Measurements from ENCODE around the gene AUTS2. TPM values are rescaled to one million over a fixed set of nuclear protein-coding genes. Genes with fewer than 3 reads are reported as not detected.

Gene AUTS2
- total RNA-seq, 1 donor from 2014 or later: 80.6 TPM

DNA sequence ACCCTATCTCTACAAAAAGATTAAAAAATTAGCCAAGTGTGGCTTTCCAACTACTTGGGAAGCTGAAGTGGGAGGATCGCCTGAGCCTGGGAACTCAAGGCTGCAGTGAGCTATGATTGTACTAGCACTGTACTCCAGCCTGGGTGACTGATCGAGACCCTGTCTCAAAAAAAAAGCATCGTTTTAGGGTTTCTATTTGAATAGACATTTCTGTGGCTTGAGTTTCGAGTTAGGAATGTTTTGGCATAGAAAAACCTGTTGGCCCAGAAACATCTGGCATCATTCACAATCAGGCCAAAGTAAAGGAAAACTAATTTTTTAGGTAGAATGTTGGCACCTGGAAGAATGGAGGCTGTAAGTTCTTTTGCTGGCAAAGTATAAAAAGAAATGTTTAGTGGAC lies 72.4 kb downstream of the AUTS2 start:
- H3K9me3 Mint-ChIP-seq (ENCODE audit: unreplicated experiment): no peaks in the 10 kb centered on the region
- H3K27ac Mint-ChIP-seq (ENCODE audit: unreplicated experiment): peak overlapping the region; percentile 72
- no peaks in the 10 kb centered on the region for H3K36me3 Mint-ChIP-seq (ENCODE audit: unreplicated experiment)
- DNase-seq (ENCODE audit: extremely low spot score, unreplicated experiment): no peak
- no peak overlapping the region for H3K4me3 Mint-ChIP-seq (ENCODE audit: unreplicated experiment)
- H3K4me1 Mint-ChIP-seq (ENCODE audit: unreplicated experiment): peaks cover 38% of the 10 kb centered on the region
- H3K27me3 Mint-ChIP-seq (ENCODE audit: unreplicated experiment): no peaks in the 10 kb centered on the region
- TF ChIP-seq, protein P1, sequence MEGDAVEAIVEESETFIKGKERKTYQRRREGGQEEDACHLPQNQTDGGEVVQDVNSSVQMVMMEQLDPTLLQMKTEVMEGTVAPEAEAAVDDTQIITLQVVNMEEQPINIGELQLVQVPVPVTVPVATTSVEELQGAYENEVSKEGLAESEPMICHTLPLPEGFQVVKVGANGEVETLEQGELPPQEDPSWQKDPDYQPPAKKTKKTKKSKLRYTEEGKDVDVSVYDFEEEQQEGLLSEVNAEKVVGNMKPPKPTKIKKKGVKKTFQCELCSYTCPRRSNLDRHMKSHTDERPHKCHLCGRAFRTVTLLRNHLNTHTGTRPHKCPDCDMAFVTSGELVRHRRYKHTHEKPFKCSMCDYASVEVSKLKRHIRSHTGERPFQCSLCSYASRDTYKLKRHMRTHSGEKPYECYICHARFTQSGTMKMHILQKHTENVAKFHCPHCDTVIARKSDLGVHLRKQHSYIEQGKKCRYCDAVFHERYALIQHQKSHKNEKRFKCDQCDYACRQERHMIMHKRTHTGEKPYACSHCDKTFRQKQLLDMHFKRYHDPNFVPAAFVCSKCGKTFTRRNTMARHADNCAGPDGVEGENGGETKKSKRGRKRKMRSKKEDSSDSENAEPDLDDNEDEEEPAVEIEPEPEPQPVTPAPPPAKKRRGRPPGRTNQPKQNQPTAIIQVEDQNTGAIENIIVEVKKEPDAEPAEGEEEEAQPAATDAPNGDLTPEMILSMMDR (IDR thresholded peaks at IDR 0.05): no peak

DNA sequence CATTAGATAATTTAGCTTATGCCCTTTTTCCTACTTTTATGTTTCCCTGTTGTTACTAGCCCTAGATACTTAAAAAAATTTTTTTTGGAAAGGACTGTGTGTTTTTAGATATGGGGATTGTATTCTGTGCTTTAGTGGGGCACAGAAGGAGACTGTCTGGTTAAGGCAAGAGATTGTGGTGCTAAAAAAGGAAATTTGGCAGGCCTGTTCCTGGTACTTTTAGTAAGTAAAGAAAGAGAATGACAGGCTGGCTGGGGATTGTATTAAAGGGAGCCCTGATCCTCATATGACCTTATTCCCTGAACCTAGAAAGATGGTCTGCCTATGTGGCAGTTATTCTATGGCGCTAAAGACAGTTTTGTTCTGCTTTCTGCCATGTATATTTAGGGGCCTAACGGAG lies 74.8 kb downstream of the AUTS2 start:
- no peaks in the 10 kb centered on the region for H3K9me3 Mint-ChIP-seq (ENCODE audit: unreplicated experiment)
- TF ChIP-seq, protein P1 (IDR thresholded peaks at IDR 0.05): no peak
- H3K4me1 Mint-ChIP-seq (ENCODE audit: unreplicated experiment): peaks cover 52% of the 10 kb centered on the region

DNA sequence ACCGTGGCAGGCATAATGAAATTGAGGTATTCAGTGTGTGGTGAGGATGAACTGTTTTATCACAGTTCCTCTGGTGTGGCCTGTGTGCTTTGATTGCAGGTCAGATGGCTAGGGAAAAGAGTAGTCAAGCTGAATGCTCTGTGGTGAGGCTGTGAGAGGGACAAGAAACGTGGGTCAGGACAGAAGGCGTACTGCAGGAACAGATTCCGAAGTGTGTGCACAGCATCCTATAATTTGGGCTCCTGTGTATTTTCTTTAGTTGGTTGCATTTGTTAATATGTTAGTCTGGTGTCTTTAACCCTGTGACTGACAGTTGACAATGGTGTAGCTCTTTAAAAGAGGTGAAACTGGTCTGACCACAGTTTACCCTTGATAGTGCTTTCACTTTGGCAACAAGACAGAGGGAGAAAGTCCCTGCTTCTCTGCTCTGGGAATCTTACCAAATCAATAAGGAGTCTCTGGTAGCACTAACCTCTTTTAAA lies 76.5 kb downstream of the AUTS2 start:
- no peak overlapping the region for H3K4me3 Mint-ChIP-seq (ENCODE audit: unreplicated experiment)
- H3K27ac Mint-ChIP-seq (ENCODE audit: unreplicated experiment): no peak overlapping the region
- H3K27me3 Mint-ChIP-seq (ENCODE audit: unreplicated experiment): no peaks in the 10 kb centered on the region
- H3K4me1 Mint-ChIP-seq (ENCODE audit: unreplicated experiment): peaks cover 52% of the 10 kb centered on the region
- H3K36me3 Mint-ChIP-seq (ENCODE audit: unreplicated experiment): no peaks in the 10 kb centered on the region
- no peaks in the 10 kb centered on the region for H3K9me3 Mint-ChIP-seq (ENCODE audit: unreplicated experiment)
- TF ChIP-seq, protein P1 (IDR thresholded peaks at IDR 0.05): no peak
- no peak for DNase-seq (ENCODE audit: extremely low spot score, unreplicated experiment)

More for the DNA sequence above, 74.8 kb downstream of the AUTS2 start:
- DNase-seq (ENCODE audit: extremely low spot score, unreplicated experiment): no peak
- Mint-ChIP-seq H3K36me3 (ENCODE audit: unreplicated experiment) (no peaks in the 10 kb centered on the region), H3K27me3 (ENCODE audit: unreplicated experiment) (no peaks in the 10 kb centered on the region), H3K4me3 (ENCODE audit: unreplicated experiment) (no peak overlapping the region), H3K27ac (ENCODE audit: unreplicated experiment) (peak overlapping the region; percentile 5)

DNA sequence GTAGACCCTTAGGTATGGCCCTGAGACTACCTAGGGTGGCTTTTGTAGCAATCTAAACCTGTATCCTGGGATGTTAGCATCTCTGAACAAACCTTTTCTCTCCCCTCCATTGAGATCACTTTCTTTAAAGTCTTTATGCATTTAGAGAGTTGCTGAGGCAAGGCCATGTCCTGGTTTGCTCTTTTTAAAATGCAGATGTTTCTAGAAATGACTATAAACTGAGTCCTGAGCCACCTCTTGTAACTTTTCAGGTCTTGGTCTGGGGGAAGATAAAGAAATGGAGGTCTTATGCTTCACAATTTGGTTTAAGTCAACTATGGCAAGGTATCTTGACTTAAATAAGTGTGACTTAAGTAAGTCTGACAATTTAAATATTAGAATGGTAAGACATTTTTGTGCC lies 78.0 kb downstream of the AUTS2 start:
- Mint-ChIP-seq H3K27me3 (ENCODE audit: unreplicated experiment) (no peaks in the 10 kb centered on the region), H3K9me3 (ENCODE audit: unreplicated experiment) (no peaks in the 10 kb centered on the region), H3K4me1 (ENCODE audit: unreplicated experiment) (peaks cover 37% of the 10 kb centered on the region), H3K4me3 (ENCODE audit: unreplicated experiment) (no peak overlapping the region), H3K36me3 (ENCODE audit: unreplicated experiment) (no peaks in the 10 kb centered on the region), H3K27ac (ENCODE audit: unreplicated experiment) (no peak overlapping the region)
- DNase-seq (ENCODE audit: extremely low spot score, unreplicated experiment): no peak
- TF ChIP-seq, protein P1 (IDR thresholded peaks at IDR 0.05): no peak

DNA sequence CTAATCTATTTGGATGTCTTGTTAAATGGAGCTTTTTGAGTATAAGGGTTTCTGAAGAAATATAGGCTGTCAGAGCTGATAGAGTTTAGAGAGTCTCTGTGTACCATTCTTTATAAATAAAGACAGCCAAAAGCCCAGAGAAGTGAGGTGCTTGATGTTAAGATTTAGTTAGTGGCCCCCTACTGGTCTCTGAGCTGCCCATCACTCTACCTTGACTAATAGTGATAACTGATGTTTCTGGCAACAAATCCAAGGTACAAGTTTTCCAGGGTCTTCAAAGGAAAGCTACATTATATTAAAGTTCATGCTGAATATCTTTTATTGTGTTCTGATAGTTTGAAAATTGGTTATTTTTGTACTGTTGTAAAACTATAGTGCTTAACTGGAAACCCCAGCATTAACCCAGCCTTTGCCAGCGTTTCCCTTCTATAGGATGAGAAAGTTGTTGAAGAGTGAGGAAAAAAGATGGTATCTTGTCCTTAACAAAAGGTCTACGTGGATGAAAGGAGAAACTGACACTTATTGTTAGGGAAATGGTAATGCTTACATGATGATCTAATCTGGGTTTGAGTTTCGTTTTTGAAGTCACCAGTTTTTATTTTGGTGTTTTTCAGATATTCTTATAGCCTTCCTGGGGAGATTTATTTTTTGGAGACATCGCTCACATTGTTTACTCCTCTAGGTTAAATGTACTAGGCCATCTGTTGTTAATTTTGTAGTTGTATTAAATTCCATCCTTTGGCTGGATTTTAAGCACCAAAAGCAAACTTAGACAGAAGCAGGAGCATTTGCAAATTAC lies 79.0 kb downstream of the AUTS2 start:
- no peak for DNase-seq (ENCODE audit: extremely low spot score, unreplicated experiment)

More for the DNA sequence above, 79.0 kb downstream of the AUTS2 start:
- Mint-ChIP-seq H3K9me3 (ENCODE audit: unreplicated experiment) (no peaks in the 10 kb centered on the region), H3K27me3 (ENCODE audit: unreplicated experiment) (no peaks in the 10 kb centered on the region), H3K4me1 (ENCODE audit: unreplicated experiment) (peaks cover 31% of the 10 kb centered on the region), H3K27ac (ENCODE audit: unreplicated experiment) (peak overlapping the region; percentile 68), H3K36me3 (ENCODE audit: unreplicated experiment) (no peaks in the 10 kb centered on the region), H3K4me3 (ENCODE audit: unreplicated experiment) (peak overlapping the region; percentile 19)
- TF ChIP-seq, protein P1 (IDR thresholded peaks at IDR 0.05): peak; percentile 46
